ENCODE measurements around the gene ACBD3. TPM values are rescaled to one million over a fixed set of nuclear protein-coding genes. Genes with fewer than 3 reads are reported as not detected.

The ACBD3 gene
- total and polyA plus RNA-seq, 2 of the 8 experiments (the other 6 are each of a cell fraction or from before 2014, with no cell fraction given), result 8.4 to 29.4 TPM

GRCh38 chr1:226201029-226201593, 14.6 kb upstream of the ACBD3 start:
- Histone ChIP-seq H3K56ac (replicated peaks; ENCODE audit: insufficient read length, low read depth, low read length) (no peak overlapping the region), H3K9ac (replicated peaks in 1 of 4; ENCODE audit: extremely low read depth in 1 of 4, low read depth in 3 of 4, low read length in 3 of 4) (no peak overlapping the region), H2BK12ac (ENCODE audit: low read depth, low read length) (no peak overlapping the region), H4K20me1 (replicated peaks in 1 of 2; ENCODE audit: control insufficient read depth in 1 of 2, insufficient read depth in 2 of 2, low read length in 2 of 2) (no peaks in the 10 kb centered on the region), H2BK120ac (replicated peaks; ENCODE audit: low read depth, low read length) (no peak overlapping the region), H3K4me1 (replicated peaks in 1 of 4; ENCODE audit: control insufficient read depth in 3 of 4, insufficient read depth in 4 of 4, low read length in 3 of 4) (peaks cover 0 to 4% (median 2%) of the 10 kb centered on the region in 4 experiments; a peak in 3 of 7 replicates), H3K27ac (ENCODE audit: low read depth, low read length) (no peak overlapping the region), H2BK15ac (ENCODE audit: low read length) (no peak overlapping the region), H4K8ac (ENCODE audit: extremely low read depth, insufficient read depth, low read length) (no peak overlapping the region), H3K23me2 (ENCODE audit: low read depth, low read length) (no peaks in the 10 kb centered on the region), H3K18ac (ENCODE audit: extremely low read depth, low read length) (no peak overlapping the region), H4K5ac (ENCODE audit: insufficient read length, low read depth, low read length) (no peak overlapping the region), H3K9me3 (ENCODE audit: insufficient read depth in 2 of 2, low read depth in 1 of 2, low read length in 1 of 2) (no peaks in the 10 kb centered on the region), H3K27me3 (replicated peaks in 1 of 4; ENCODE audit: control insufficient read depth in 3 of 4, extremely low read depth in 1 of 4, insufficient read depth in 3 of 4, low read length in 3 of 4) (no peaks in the 10 kb centered on the region; a peak in 1 of 7 replicates), H3K4me3 (ENCODE audit: extremely low read depth in 1 of 4, insufficient read depth in 2 of 4, low read depth in 3 of 4, low read length in 4 of 4) (no peak overlapping the region), H3K4me2 (ENCODE audit: insufficient read depth in 1 of 2, low read depth in 2 of 2, low read length in 2 of 2) (no peak overlapping the region), H2BK5ac (ENCODE audit: low read depth, low read length) (no peak overlapping the region), H3K4ac (replicated peaks; ENCODE audit: insufficient read length, low read depth, low read length) (no peak overlapping the region), H3K79me2 (ENCODE audit: control insufficient read depth in 1 of 2, insufficient read depth in 2 of 2, low read length in 2 of 2) (no peaks in the 10 kb centered on the region), H3K36me3 (ENCODE audit: control insufficient read depth in 2 of 4, insufficient read depth in 4 of 4, low read length in 3 of 4) (no peaks in the 10 kb centered on the region), H2AFZ (ENCODE audit: low read length) (no peak overlapping the region), H3K79me1 (ENCODE audit: low read depth, low read length) (no peaks in the 10 kb centered on the region), H2BK20ac (ENCODE audit: low read length) (no peak overlapping the region), H2AK5ac (ENCODE audit: low read depth, low read length) (no peak overlapping the region), H4K91ac (replicated peaks; ENCODE audit: insufficient read length, low read length) (no peak overlapping the region), H3K14ac (ENCODE audit: insufficient read length) (no peak overlapping the region), H3K23ac (ENCODE audit: insufficient read length) (no peak overlapping the region)
- CTCF ChIA-PET (ENCODE audit: partially characterized antibody), result interaction anchor here (0.6 to 10.3 kb wide), 30 partner anchors 9 to 166 kb away, joined by 3 to 139 read pairs (median 4); partner anchors contain the start of gene MIXL1
- TF ChIP-seq CTCF (IDR thresholded peaks at IDR 0.05; ENCODE audit: control extremely low read depth in 1 of 3, insufficient read depth in 1 of 3, low read depth in 1 of 3, low read length in 3 of 3) (peak; percentile 42 to 66 (median 63)), NRF1 (IDR thresholded peaks at IDR 0.05; ENCODE audit: low read depth, low read length) (no peak), CHD1 (IDR thresholded peaks at IDR 0.05; ENCODE audit: low read depth, low read length) (no peak), POU5F1 (IDR thresholded peaks at IDR 0.05; ENCODE audit: low read depth, low read length) (no peak), E2F6 (IDR thresholded peaks at IDR 0.05) (no peak), KDM4A (IDR thresholded peaks at IDR 0.05; ENCODE audit: low read depth, low read length, severe bottlenecking) (no peak), RAD21 (IDR thresholded peaks at IDR 0.05 in 1 of 2, conservative IDR thresholded peaks at IDR 0.05 in 1 of 2; ENCODE audit: low read depth in 2 of 2, low read length in 2 of 2) (peak; percentile 71 to 80)
- 45% methylated on average over 5 of the region's 5 CpGs; no CpG with 5 or more reads in 1 of the 2 experiments for WGBS, 2 experiments (ENCODE audit: extremely low coverage in 1 of 2, insufficient coverage in 1 of 2, insufficient read length in 1 of 2, insufficient replicate concordance in 2 of 2, low coverage in 1 of 2, low lambda C conversion rate in 2 of 2, missing lambda C conversion rate in 1 of 2)
- DNase-seq (ENCODE audit: low read depth in 1 of 2, low spot score in 2 of 2), result no peak
- POLR2A ChIA-PET (ENCODE audit: partially characterized antibody), result interaction anchor here (1.0 to 1.9 kb wide), 2 partner anchors 25 to 75 kb away, joined by 3 to 5 read pairs; no protein-coding TSS in a partner anchor
- no peak for FAIRE-seq
